ENCODE results near the gene CTNNA1. TPM values are rescaled to one million over a fixed set of nuclear protein-coding genes. Genes with fewer than 3 reads are reported as not detected.

Gene CTNNA1
- total RNA-seq, 2 donors from 2014 or later, result 400 to 483 TPM

DNA sequence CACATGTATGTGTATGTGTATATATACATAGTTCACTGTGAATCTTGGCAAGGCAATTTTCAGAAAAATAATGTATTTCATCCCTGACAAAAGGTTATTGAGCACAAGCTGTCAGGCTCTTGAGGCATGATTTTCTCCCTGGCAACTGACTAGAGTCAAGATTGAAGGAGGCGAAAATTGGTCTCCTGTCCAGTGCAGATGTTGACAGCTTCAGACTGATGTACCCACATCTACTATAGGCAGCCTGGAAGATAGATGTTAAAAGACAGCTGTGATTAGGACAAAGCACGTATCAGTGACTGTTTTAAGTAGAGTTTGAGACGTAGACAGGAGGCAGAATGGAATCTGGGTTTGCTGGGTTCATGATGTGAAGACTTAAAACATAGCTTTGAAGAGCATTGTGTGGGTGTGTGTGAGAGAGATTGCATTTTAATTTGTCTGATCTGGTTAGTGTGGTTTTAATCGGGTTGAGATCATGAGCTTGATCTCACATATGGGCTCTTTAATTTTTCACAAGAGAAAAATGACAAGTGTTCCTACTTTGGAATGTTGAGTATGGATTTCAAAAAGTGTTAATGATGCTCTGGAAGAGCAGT, 39.1 kb downstream of the CTNNA1 start:
- Histone ChIP-seq H3K9me3 (no peaks in the 10 kb centered on the region), H3K4me1 (no peaks in the 10 kb centered on the region), H3K27ac (no peak overlapping the region), H3K4me3 (no peak overlapping the region), H3K36me3 (no peaks in the 10 kb centered on the region), H3K27me3 (no peaks in the 10 kb centered on the region), H3K9ac (ENCODE audit: low read depth in 2 of 2, low read length in 2 of 2) (no peak overlapping the region)
- intact Hi-C loops (cut with DNase I), result no loop called here
- no peak for DNase-seq
- TF ChIP-seq, protein P1, sequence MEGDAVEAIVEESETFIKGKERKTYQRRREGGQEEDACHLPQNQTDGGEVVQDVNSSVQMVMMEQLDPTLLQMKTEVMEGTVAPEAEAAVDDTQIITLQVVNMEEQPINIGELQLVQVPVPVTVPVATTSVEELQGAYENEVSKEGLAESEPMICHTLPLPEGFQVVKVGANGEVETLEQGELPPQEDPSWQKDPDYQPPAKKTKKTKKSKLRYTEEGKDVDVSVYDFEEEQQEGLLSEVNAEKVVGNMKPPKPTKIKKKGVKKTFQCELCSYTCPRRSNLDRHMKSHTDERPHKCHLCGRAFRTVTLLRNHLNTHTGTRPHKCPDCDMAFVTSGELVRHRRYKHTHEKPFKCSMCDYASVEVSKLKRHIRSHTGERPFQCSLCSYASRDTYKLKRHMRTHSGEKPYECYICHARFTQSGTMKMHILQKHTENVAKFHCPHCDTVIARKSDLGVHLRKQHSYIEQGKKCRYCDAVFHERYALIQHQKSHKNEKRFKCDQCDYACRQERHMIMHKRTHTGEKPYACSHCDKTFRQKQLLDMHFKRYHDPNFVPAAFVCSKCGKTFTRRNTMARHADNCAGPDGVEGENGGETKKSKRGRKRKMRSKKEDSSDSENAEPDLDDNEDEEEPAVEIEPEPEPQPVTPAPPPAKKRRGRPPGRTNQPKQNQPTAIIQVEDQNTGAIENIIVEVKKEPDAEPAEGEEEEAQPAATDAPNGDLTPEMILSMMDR (IDR thresholded peaks at IDR 0.05), result no peak

DNA sequence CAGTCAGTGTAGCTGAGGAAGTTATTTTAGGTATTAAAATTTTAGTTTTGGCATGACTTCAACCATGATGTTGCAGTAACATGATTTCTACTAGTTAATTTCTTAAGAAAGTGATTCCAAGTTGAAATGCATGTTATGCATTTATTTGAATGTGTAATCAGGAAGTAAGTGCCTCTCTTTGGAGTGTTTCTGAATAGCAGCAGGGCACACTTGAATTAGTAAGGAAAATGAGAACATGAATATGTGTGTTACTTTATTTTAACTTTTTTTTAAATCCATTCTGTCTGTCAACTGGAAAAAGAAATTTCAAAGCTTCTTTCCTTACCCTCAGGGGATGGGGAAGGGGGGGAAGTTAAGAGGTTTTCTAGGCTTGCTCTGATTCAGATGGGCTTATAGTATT, 40.4 kb downstream of the CTNNA1 start:
- H3K4me1 ChIP-seq, result no peaks in the 10 kb centered on the region
- no peaks in the 10 kb centered on the region for H3K27me3 ChIP-seq
- no peaks in the 10 kb centered on the region for H3K36me3 ChIP-seq
- H3K27ac ChIP-seq, result no peak overlapping the region
- DNase-seq, result no peak
- TF ChIP-seq, protein P1 (IDR thresholded peaks at IDR 0.05), result no peak
- no peak overlapping the region for H3K9ac ChIP-seq (ENCODE audit: low read depth in 2 of 2, low read length in 2 of 2)
- H3K4me3 ChIP-seq, result no peak overlapping the region
- intact Hi-C loops (cut with DNase I), result no loop called here
- H3K9me3 ChIP-seq, result no peaks in the 10 kb centered on the region

DNA sequence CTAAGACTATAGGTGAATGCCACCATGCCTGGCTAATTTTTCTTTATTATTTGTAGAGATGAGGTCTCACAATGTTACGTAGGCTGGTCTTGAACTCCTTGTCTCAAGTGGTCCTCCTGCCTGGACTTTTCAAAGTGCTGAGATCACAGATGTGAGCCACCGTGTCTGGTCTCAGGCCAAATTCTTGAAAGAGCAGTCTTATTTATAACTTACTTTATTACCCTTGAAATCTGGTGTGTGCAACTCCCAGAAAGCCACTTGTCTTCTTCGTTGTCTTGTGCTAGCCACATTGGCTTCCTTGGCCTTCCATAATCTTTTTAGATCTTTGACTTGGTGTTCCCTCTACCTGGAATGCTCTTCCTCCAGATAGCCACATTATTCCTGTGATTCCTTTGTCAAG, 50.1 kb downstream of the CTNNA1 start:
- H3K9me3 ChIP-seq, result no peaks in the 10 kb centered on the region
- TF ChIP-seq, protein P1 (IDR thresholded peaks at IDR 0.05), result no peak
- no peaks in the 10 kb centered on the region for H3K27me3 ChIP-seq
- H3K36me3 ChIP-seq, result no peaks in the 10 kb centered on the region
- no peak overlapping the region for H3K4me3 ChIP-seq
- H3K9ac ChIP-seq (ENCODE audit: low read depth in 2 of 2, low read length in 2 of 2), result no peak overlapping the region
- no peaks in the 10 kb centered on the region for H3K4me1 ChIP-seq
- intact Hi-C loops (cut with DNase I), result no loop called here
- no peak overlapping the region for H3K27ac ChIP-seq
- DNase-seq, result no peak

DNA sequence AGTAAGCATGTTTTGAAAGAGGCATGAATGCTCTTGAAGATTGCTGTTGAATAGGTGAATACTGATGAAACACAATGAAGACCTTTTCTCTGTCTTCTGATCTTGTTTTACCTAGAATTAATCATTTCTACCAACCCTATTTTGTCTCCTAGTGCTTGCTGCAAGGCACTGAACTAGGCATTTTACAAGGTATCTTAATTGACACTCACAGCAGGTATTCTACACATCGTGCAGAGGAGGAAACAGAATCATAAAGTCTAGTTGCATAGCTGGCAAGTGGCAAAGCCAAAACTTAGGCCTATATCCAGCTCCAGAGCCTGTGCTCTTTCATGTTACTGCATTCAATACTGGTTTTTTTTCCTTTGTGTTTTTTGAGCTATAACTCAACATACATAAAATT, 50.7 kb downstream of the CTNNA1 start:
- intact Hi-C loops (cut with DNase I), result no loop called here
- DNase-seq, result no peak
- H3K9me3 ChIP-seq, result no peaks in the 10 kb centered on the region
- H3K36me3 ChIP-seq, result no peaks in the 10 kb centered on the region
- no peaks in the 10 kb centered on the region for H3K4me1 ChIP-seq
- H3K27me3 ChIP-seq, result no peaks in the 10 kb centered on the region
- H3K27ac ChIP-seq, result no peak overlapping the region
- TF ChIP-seq, protein P1 (IDR thresholded peaks at IDR 0.05), result no peak
- H3K9ac ChIP-seq (ENCODE audit: low read depth in 2 of 2, low read length in 2 of 2), result no peak overlapping the region
- no peak overlapping the region for H3K4me3 ChIP-seq

DNA sequence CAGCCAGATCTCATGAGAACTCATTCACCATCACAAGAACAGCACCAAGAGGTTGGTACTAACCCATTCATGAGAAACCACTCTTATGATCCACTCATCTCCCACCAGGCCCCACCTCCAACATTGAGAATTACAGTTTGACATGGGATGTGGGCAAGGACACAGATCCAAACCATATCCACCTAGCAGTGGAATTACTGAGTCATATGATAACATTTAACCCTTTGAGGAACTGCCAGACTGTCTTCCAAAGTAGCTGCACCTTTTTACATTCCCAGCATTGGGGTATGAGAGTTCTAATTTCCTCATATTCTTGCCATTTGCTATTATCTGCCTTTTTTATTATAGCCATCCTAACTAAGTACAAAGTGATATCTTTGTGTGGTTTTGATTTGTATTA, 51.9 kb downstream of the CTNNA1 start:
- no peak overlapping the region for H3K27ac ChIP-seq
- H3K4me1 ChIP-seq, result no peaks in the 10 kb centered on the region
- no peak for DNase-seq
- H3K36me3 ChIP-seq, result no peaks in the 10 kb centered on the region
- TF ChIP-seq, protein P1 (IDR thresholded peaks at IDR 0.05), result no peak
- H3K27me3 ChIP-seq, result no peaks in the 10 kb centered on the region
- intact Hi-C loops (cut with DNase I), result no loop called here
- no peak overlapping the region for H3K4me3 ChIP-seq
- H3K9me3 ChIP-seq, result no peaks in the 10 kb centered on the region
- H3K9ac ChIP-seq (ENCODE audit: low read depth in 2 of 2, low read length in 2 of 2), result no peak overlapping the region
